ENCODE results near the gene SEC11C.
"Not testable (repeated sequence)": the region's sequence is repeated elsewhere in the genome, so short reads cannot be mapped to it uniquely, and the experiment has no call there.

The SEC11C gene

DNA sequence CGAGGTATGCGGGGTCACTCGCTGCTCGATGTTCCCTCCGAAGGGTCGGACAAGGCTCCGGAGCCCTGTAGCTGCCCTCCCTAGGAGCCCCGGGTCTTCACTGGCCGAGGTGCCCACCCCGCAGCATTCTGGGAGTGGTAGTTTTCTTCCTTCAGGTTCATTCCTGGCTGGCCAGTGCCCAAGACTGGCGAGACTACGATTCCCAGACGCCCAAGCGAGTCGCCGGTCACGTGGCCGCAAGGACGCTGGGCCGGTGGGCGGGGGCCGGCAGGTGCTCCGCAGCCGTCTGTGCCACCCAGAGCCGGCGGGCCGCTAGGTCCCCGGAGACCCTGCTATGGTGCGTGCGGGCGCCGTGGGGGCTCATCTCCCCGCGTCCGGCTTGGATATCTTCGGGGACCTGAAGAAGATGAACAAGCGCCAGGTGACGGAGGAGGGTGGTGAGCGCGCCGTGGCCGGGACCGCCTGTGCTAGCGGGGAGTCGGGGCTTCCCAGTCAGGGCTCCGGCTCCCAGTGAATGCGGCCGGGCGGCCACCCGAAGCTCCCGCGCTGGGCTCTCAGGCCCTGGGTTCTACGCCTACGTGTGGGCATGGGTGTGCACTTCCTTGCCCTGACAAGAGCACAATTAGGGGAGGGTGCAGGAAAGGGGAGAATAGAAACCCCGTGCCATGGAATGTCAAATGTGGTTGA lies at the start of gene SEC11C:
SEC11C (plus strand) TSS at position 270 of the 687 bp plus-strand sequence; CDS start at position 335, 65 bp downstream.
- peak; percentile 92 for DNase-seq

- DNase-seq, result no peak
Observed at GRCh38 chr18:59090966-59091603, 48.6 kb upstream of the SEC11C start.

DNA sequence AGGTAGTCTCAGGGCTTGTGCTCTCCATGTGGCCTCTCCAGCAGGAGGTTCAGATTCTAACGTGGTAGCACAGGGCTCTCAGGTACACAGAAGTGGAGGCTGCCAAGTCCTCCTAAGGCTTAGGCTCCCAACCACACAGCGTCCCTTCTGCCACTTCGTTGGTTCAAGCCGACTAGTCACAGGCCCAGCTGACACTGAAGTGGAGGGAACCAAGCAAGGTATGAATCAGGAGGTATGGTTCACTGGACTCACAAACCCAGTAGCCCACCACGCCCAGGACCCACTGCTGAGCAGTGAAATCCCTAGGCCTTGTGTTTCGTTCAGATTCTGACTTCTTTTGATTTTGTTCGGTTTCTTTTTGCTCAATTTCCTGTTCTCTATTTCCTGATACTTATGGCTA lies 46.0 kb upstream of the SEC11C start:
- no peak for DNase-seq

DNA sequence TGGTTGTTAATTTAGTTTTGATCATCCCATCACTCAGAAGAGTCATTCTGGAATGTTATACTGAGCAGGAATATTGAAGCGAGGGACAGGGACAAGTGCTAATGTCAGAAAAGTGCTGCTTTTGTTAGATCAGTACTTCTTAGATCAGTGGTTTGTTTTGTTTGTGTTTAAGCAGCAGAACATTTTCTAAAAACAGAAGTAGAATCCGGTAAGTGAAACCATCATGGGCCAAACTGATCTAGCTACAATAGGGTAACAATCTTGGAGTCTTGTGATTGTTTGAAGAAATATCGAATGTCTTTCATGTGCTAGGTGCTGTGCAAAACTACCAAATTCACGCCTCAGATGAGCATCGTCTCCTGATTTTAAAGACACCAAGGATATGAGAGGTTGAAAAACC lies 45.1 kb upstream of the SEC11C start:
- DNase-seq, result no peak

GRCh38 chr18:59096098-59096789 lies 43.4 kb upstream of the SEC11C start:
- no peak for DNase-seq

- no peak for DNase-seq
Observed at GRCh38 chr18:59101830-59102414, 37.8 kb upstream of the SEC11C start.

DNA sequence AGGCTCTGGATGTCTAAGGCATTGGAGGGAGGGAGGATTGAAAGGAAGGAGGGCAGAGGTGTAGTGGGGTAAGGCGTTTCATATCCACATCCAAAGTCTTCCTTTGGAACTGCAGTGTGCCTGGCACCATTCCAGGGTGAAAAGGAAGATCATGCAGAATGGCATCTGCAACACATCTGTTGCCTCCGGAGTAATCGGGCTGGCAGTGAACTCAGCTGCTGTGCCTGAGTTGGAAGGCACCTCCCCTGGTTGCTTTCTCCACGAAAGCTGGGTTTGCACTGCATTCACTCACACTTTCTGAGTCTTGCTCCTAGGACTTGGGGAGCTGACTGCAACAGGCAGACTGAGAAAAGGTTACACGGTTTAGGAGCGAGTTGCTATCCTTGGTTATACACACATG lies 30.3 kb upstream of the SEC11C start:
- DNase-seq, result no peak

DNA sequence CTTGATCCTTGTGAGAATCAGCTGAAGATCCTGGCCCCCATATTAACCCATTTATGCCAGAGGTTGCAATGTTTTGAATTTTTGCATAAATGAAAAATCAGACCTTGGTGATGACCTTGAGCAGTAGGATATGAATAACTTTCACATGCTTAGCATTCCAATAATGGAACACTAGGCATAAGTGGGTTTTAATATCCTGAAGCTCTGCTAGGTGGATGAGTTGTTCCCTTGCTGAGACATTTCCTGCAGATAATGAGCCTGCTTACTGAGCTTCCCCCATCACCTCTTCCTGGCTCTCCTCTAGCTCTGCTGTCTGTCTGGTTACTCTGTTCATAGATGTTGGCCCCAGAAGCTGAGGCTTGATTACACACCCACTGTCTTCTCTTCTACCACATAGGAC lies 25.5 kb upstream of the SEC11C start:
- no peak for DNase-seq

GRCh38 chr18:59123588-59124369 lies 15.9 kb upstream of the SEC11C start:
- no peak for DNase-seq

DNA sequence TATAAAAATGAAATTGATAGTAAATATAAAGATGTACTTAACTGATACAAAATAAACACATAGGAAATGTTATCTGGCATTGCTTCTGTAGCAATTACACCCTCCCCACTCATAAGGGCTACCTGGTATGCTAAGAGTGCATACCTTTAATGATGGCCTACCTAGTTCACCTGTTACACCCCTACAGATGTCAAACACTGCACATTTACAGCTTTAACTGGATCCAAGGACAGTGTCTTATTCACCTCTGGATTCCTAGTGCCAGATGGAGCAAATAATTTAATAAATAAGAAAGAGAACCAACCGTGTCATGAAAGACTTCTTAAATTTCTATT lies 15.3 kb upstream of the SEC11C start:
- no peak for DNase-seq

DNA sequence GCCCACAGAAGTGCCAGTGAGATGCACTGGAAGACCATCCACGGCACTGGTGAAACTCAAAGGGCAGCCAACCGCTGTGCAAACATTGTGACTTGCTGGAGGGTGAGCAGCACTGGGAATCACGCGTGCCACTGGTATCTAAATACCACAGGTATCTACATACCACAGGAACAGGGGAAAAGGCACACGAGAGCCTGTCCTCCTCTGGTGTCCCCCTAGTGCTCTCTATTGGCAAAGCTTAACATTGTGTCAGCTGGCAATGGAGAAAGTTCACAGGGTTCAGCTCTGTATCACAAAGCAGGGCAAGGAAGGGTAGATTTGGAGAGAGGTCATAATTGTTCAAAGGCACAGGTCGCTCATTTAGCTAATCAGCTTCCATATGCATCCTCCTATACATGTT lies 12.6 kb upstream of the SEC11C start:
- DNase-seq, result no peak

- DNase-seq, result no peak
Observed at GRCh38 chr18:59129951-59130703, 9.6 kb upstream of the SEC11C start.

- no peak for DNase-seq
Observed at GRCh38 chr18:59132810-59133465, 6.7 kb upstream of the SEC11C start.

DNA sequence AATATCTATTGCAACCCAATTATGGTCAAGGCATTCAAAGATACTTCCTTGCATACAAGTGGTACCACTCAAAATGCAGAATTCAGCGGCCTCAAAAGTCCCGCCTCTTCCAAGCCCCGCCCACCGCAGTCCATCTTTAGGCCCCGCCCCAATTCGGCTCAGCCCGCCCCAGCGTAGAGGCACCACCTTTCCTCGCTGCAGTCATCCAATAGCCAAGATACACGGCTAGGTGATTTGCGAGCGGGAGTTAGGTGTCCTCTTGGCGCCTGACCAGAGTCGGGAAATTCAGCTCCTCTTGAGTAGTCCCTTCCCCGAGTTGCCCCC lies 431 bp upstream of the SEC11C start:
- peak; percentile 88 for DNase-seq

DNA sequence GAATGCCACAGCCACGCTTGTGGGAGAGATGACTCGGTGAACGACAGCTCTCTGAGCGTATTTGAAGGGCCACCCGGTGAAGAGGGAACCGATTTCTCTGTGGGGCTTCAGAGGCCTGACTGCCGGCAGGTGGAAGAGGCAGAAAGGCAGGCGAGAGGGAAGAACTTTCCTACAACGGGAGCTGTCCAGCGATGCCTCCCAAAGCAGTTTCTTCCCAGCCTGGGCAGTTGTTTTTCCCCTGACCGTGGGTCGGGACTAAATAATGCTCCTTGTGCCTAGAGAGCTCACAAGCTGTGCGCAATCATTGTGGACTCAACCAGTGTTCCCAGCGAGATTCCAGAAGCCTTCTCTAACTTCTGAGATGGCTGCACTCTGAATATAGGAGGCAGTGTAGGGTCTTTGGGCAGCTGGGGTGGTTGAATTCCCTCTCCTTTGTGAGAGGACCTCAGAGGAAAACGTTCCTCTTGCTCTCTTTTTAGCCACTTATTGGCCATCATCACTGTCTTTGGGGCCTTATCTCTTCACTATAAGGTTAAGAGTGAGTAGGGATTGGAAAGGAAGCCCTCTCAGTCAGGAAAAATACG lies 710 bp downstream of the SEC11C start:
- DNase-seq, result no peak

- no peak for DNase-seq
Observed at GRCh38 chr18:59141294-59142068, 1.8 kb downstream of the SEC11C start.

DNA sequence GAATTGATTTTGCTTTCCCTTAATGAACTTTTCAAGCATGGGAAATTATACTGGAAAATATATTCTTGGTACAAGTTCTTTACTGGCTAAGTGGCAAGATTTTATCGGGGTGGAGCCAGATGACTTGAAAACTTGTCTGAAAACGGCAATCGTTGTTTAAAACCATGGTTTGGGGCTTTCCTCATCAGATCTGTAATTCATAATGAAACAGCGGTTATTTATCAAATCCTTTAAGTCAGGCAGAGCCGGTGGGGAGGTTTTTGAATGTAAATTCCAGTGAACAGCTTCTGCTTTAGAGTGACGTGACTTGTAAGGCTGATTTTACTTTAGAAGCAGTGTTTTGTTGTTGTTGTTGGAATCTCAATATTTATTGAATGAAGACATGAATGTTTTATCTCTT lies 2.6 kb downstream of the SEC11C start:
- DNase-seq, result no peak

- not testable (repeated sequence) for DNase-seq
Observed at GRCh38 chr18:59142800-59143416, 3.2 kb downstream of the SEC11C start.

- DNase-seq, result no peak
Observed at GRCh38 chr18:59143441-59143840, 3.8 kb downstream of the SEC11C start.

- DNase-seq, result no peak
Observed at GRCh38 chr18:59144483-59144882, 4.8 kb downstream of the SEC11C start.

All from NCI-H446 treated with DMSO at 0.1 percent for 48 hours (cell line).